B cell (primary cell): ENCODE measurements around the gene PPM1M.

ENCODE experiments used
- CTCF ChIP-seq: fragments of 200-600 bp; IDR thresholded peaks from one replicate; pipeline ENCODE4 v1.8.0; 2022; ENCODE audit warnings: antibody characterized with exemption, mild to moderate bottlenecking
- EZH2 ChIP-seq: IDR thresholded peaks from 2 replicates; pipeline ENCODE4 v1.6.1; 2012; ENCODE audit warnings: borderline replicate concordance, low read depth, mild to moderate bottlenecking, moderate library complexity, low read length; ENCODE audit not compliant: insufficient read depth, poor library complexity, severe bottlenecking

- TF ChIP-seq CTCF (no peak), EZH2 (no peak)
Measured at GRCh38 chr3:52208556-52208955, 37.0 kb upstream of the PPM1M start.
